ENCODE results near the gene ACVR1.
"Not testable (repeated sequence)": the region's sequence is repeated elsewhere in the genome, so short reads cannot be mapped to it uniquely, and the experiment has no call there.

Gene ACVR1

DNA sequence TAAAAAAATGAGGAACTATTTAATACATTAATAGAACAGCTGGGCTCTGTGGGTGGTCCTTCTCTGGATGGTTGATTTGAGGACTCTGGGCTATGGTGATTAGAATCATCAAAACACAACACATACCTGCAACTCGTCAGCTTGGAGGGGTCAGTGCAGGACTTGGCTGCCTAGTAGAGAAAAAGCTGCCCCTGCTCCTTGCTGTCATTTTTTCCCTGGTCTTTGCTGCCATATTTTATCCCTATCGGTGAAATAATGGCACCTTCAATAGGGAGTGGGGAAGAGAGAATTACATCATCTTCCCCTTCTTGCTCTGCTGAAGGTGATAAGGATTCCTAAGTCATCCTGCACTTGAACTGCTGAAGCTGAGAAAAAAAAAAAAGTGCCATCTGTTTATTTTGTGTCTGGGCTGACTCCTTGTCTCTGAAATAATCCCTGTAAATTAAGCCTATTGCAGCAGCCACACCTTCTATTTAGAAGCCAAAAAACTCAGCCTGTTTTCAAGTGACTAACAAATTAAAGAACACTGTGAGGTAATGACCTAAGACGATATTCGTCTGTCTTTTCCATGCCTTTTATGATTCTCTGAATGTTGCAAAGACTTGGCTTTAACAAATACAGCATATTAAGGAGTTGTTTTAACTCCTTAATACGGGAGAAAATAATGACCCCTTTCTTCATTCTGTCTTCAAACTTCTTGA, 89.3 kb downstream of the ACVR1 start:
- no peak for DNase-seq

GRCh38 chr2:157785866-157786662, 90.1 kb downstream of the ACVR1 start:
- no peak for DNase-seq

GRCh38 chr2:157785200-157785599, 90.9 kb downstream of the ACVR1 start:
- peak in 1 of 2 experiments; percentile 42 for DNase-seq

GRCh38 chr2:157784823-157785175, 91.3 kb downstream of the ACVR1 start:
- no peak for DNase-seq

DNA sequence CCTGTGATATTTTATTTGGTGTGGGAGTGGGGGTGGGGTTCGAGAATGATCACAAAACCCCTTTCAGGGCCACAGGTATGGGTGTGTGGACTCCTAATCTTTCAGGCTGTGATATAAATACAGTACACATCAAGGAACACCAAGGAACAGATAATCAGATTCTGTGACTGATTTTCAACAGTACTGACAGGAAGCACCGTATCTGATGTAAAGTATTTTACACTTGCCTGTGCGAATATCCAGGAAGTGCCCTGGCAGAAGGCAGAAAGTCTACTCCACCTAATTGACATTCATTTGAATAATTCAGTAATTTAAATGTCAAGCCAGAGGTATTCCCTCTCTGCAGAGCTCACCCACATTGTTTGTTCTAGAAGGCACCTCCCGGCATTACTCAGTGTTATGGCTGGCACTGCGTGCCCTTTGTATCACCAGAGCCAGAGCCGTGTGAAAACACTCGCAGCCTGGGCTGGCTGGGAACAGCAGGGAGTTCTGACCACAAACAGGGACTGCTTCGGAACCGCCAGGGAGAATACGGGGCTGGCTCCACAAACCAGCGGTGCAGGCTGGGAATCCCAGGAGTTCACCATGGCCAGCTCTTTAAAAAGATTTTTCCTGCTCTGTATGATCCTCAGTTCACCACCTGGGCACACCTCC, 91.8 kb downstream of the ACVR1 start:
- DNase-seq = peak in 1 of 2 experiments; percentile 23

GRCh38 chr2:157783245-157783644, 92.9 kb downstream of the ACVR1 start:
- no peak for DNase-seq

DNA sequence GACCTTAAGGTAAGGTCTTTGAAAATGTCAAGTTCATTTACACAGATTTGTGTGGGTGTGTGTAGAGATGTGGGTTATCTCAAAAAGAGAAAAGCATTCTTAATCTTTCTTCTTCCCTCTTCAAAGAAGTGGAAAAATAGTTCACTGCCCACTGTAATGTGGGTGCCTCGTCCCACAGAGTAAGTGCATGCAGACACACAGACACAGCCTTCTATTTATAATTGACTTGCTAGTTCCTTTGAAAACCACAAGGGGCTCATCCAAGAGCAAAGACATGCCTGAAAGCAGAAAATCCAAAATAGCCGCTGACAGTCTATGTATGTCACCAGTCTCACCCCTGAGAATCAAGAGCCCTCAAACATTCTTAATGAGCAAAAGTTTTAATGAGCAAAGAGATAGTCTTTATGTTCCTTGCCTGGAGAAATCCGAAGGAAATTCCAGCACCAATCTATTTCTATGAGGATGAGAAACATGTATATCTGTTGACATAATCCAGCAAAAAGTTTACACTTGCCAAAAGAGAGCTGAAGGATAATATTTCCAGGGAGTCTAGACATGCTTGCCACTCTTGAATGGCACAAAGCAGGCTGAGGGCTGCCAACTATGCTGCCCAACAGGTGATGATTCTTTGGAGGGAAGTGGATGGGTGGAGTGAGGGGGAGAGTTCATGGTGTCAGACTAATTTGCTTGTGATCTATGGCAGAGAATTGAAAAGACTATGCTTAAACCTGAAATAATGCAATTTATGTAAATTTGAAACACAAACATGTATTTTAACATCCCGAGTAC, 93.9 kb downstream of the ACVR1 start:
- no peak for DNase-seq

GRCh38 chr2:157780211-157780610, 95.9 kb downstream of the ACVR1 start:
- DNase-seq = no peak

- no peak for DNase-seq
These were observed 96.3 kb downstream of the ACVR1 start for GRCh38 chr2:157779794-157780193.

- peak; percentile 26 to 46 for DNase-seq
These were observed 98.7 kb downstream of the ACVR1 start for GRCh38 chr2:157777427-157777826.

GRCh38 chr2:157771234-157771633, 104.9 kb downstream of the ACVR1 start:
- DNase-seq = no peak

GRCh38 chr2:157769856-157770255, 106.3 kb downstream of the ACVR1 start:
- DNase-seq = no peak

DNA sequence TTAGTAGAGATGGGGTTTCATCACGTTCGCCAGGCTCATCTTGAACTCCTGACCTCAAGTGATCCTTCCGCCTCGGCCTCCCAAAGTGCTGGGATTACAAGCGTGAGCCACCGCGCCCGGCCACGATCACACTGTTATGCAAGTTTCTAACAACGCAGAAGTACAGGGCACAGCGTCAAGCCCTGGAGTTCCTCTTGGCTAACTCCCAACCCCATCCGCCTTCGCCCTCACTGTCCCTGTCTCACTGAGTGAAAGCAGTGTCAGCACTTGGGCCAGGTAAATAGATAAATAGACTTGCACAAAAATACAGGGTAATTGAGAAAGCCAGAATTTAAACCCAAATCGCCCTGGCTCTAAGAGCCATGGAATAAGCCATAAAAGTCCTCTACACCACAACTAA, 111.7 kb downstream of the ACVR1 start:
- DNase-seq = no peak

DNA sequence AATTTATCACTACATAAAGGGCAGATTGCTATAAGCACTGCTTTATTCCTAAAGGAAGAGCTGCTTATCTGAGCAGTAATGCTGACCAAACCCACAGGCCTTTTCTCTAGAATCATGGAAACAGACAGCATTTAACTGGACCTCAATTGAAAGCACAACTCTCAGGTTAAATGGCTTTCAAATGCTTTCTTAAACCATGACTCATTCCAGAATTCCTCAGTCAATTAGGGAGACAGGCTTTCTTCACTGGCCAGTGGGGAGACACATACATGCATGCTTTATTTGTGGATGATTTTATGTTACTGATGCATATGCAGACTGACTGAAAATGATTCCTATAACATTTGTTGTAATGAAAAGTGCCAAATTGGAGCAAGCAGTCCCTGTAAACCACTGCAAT, 114.6 kb downstream of the ACVR1 start:
- no peak for DNase-seq

DNA sequence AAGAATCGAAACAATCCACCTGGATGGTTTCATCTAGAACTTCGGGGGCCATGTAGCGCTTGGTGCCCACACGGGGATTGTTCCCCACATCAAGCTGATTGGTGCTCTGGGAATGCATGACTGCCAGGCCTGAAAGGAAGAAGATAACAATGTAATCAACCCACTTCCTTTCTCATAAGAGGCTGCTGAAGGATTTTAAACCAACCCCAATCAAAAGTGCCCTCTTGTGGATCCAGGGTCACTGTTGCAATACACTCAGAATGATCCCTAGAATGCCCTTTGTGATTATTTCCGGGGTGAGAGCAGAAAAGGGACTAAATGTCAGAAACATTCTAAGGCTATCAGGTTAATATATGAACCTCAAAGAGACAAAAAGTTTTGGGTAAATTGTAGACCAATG, 115.2 kb downstream of the ACVR1 start:
- no peak for DNase-seq

DNA sequence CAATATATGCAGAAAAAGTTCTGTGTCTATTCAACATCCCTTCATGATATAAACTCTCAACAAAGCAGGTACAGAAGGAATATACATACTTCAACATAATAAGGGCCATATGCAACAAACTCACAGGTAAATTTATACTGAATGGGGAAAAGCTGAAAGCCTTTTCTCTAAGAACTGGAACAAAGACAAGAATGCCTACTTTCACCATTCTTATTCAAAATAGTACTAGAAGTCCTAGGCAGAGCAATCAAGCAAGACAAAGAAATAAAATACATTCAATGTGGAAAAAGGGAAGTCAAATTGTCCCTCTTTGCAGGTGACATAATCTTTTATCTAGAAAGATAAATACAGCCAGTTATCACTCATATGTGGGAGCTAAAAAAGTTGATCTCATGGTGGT, 116.3 kb downstream of the ACVR1 start:
- DNase-seq = no peak

DNA sequence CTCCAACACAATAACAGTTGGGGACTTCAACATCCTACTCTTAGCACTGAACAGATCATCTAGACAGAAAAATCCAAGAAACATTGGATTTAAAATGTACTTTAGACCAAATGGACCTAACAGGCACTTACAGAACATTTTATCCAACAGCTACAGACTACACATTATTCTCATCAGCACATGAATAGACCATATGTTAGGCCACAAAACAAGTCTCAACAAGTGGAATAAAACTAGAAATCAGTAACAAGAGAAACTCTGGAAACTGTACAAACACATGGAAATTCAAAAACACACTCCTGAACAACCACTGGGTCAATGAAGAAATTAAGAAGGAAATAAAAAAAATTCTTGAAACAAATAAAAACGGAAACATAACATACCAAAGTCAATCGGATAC, 117.5 kb downstream of the ACVR1 start:
- DNase-seq = no peak

GRCh38 chr2:157757500-157757899, 118.6 kb downstream of the ACVR1 start:
- DNase-seq = no peak

DNA sequence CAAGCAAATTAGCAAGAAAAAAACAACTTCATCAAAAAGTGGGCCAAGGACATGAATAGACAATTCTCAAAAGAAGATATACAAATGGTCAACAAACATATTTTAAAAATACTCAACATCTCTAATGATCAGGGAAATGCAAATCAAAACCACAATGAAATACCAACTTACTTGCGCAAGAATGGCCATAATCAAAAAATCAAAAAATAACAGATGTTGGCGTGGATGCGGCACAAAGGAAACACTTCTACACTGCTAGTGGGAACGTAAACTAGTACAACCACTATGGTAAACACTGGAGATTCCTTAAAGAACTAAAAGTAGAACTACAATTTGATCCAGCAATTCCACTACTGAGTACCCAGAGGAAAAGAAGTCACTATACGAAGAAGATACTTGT, 119.7 kb downstream of the ACVR1 start:
- not testable (repeated sequence) for DNase-seq

DNA sequence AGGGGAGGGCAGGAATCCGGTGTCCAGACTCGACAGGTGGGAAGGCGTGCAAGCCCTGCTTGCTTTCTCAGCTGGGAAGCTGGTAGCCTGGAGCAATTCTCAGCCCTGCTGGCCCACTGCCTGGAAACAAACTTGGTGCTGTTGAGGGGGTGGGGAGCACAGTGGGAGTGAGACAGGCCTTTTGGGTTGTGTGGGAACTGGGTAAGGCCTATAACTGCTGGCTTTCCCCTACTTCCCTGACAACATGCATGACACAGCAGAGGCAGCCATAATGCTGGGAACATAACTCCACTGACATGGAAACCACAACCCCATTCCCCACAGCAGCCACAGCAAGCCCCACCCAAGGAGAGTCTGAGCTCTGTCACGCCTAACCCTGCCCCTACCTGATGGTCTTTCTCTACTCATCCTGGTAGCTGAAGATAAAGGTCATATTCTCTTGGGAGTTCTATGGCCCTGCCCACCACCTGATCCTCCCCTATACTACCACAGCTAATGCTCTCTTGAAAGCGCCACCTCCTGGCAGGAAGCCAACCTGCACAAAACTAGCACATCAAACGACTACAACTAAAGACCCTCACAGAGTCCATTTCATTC, 124.6 kb downstream of the ACVR1 start:
- peak; percentile 76 to 85 for DNase-seq

GRCh38 chr2:157749684-157750083, 126.4 kb downstream of the ACVR1 start:
- no peak for DNase-seq

DNA sequence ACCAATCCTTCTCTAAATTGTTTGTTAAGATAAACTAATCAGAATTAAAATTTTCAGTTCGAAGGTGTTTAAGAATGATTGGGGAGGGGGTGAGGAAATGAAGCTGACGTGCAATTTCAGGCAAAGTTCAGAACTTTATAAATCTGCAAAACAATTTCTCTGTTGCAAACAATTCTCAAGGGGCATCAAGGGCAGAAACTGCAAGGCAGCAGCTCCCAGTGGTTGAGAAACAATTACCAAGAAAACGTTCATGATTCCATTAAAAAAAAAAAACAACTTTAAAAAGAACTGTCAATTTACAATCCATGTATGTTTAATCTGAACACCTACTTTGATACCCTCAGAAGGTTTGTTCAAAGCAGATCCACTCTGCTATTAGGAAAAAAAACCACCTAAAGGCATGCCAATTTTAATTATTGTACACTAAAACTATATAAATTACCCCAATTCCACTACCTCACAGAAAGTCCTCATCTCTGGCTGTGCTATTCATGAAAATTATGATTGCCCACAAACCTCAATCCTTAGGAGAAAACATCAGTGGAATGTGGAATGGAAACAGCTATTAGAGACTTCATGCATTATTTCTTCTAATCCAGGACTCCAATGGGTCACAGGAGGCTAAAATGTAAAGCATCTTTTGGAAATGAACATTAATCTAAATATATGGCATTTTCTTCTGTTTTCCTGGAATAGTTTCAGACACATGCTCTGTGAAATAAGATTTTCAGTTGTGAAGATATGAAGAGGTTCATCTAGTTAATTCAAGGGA, 127.6 kb downstream of the ACVR1 start:
- DNase-seq = no peak

Data from NCI-H2081 (cell line).